HG02763 (cell line): Measurements from ENCODE around the gene TRIM71.
"Not testable (repeated sequence)": the region's sequence is repeated elsewhere in the genome, so short reads cannot be mapped to it uniquely, and the experiment has no call there.

Experiments
- ATAC-seq: cut with Tn5 transposase; IDR thresholded peaks from one replicate; pipeline ENCODE4 v1.9.1; 2021; ENCODE audit warnings: mild to moderate bottlenecking, moderate library complexity; ENCODE audit not compliant: unreplicated experiment

Gene TRIM71

DNA sequence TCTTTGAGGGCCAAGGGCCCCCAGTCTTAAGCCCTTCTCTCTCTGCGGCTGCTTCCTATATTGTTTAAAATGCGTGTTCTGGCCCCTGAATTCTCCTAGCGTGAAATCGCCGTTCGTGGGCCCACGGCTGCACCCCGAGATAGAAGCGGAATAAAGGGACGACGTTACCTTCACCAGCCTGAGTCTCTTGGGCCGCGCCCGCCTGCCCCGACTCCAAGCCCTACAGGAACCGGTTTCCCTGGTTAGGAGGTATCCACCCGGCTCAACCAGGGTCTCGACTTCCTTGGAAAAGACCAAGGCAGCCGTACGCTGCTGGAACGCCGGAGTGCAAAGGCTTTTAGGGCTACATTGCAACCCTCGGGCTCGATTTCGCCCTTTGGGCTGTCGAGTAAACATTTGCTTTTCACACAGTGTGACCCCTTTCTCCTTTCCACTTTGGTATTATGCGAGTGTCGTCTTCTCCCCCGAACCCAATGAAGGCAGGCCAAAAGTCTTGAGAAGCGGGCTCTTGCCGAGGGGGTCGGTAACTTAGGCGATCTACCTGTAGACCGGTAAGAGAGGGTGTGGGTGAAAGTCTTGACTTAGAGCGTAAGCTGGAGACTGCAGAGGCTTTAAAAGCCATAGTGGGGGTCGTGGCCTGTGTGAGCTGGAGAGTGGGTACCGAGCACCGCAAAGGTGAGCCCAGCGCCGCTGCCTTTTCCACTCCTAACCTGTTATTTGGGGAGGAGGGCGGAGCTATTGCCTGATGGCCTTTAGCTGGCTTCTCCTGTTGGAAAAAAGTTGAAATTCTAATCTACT is 2.0 kb downstream of the TRIM71 start:
- ATAC-seq: no peak

DNA sequence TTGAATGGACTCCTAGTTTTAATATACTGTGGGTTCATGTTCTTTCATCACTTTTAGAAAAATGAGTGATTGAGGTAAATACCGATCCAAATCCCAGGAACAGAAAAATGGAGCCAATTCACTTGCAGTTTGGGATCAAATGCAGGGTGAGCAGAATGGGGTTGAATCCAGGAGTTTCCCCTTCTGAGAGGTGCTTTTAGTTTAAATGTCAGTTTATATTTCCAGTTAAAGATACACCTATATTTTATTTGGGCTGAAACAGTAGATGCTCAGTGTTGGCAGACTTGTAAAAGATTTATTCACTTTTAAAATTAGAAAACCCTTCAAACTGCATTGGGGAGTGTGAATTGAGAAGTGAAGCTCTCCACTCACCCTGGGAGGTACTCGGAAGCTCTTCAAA is 2.6 kb downstream of the TRIM71 start:
- ATAC-seq: no peak

DNA sequence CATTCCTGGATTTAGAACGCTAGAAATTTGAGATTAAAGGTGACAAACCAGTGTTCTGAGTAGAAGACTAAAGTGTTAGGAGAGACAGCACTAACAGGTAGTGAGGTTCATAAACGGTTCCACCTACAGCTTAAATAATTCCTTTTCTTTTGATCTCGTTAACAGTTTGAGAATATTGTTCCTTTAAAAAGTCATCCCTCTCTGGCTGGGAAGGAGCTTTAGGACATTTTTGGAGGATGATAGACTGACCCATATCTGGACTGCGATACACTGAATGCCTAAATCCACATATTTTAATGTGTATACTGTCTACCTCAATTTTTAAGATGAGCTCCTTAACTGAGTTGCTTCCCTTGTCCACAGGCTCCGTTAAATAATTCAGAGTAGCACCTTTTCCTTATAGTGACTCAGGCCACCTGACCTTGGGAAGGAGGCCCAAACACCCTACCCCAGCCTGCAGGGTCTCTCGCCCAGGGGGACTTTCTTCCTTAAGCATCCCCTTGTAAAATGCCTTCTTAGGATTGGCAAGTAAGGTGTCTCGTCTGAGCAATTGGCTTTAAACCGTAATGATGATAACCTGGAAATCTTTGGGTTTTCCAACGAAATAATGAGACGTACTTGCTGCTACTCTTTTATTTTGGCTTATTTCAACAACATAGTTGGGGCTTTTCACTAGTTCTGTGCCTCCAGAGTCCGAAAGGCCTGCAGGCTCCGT is 3.3 kb downstream of the TRIM71 start:
- no peak for ATAC-seq

DNA sequence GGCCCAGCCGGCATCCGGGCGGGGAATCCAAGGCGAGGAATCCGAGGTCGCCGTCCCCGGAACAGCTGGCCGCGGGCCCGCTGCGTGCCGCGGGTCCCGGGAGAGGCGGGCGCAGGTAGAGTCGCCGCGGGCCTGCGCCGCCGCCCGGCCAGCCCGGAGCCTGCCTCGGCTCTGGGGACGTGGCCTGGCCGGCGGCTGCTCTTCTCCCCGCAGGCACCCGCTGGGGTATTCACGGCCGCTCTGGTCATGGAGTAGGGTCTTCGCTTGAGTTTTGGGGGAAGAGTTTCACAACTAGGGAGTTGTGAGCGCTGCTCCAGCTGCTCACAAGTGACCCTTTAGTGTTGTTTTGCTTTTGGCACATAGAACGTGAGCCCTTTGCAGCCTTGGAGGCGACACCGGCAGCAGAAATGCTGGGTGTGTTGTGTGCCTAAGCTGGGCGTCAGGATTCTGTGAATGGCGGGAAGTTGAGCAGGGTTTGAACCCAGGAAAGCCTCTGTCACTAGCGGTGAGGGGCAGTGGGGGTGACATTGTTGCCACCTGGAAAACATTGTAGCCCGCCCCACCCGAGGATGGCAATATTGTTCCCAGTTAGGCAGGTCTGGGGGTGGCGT is 4.0 kb downstream of the TRIM71 start:
- no peak for ATAC-seq

DNA sequence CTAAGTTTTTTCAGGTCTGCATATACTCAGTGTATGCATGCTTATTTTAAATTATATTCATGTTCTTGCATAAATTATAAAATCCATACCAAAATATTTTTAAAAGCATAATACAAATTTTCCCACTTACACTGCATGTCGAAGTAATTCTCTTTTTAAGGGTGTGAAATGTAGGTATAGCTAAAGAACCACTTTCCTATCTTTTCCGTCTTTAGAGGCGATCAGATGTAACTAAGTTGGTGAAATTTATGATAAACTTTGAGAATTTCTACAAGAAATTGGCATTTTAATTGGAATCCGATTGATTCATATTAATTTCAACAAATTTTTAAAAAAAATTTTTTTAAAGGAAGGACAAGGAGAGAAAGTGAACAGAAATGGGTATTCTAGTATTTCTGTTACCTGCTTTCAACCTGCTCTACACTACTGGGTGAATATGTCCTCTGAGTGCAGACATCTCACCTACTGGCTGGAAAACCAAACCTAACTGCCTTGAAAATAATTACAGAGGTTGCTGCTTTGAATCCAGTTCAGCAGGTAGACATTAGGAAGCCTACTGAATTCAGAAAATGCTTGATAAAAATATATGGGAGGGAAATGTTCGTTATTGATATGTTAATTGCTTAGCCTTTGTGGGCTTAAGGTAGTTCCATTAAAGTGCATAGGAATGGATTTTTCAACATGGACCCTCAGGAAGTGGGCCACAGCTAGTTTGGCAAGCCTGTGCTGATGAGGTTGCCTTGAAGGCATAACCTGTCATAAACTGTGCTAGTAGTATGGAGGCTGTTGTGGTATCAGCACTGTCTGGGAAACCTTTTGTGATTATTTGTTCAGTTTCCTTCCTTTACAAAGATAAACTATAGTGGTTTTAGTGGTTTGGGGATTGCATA is 5.1 kb downstream of the TRIM71 start:
- ATAC-seq: no peak

DNA sequence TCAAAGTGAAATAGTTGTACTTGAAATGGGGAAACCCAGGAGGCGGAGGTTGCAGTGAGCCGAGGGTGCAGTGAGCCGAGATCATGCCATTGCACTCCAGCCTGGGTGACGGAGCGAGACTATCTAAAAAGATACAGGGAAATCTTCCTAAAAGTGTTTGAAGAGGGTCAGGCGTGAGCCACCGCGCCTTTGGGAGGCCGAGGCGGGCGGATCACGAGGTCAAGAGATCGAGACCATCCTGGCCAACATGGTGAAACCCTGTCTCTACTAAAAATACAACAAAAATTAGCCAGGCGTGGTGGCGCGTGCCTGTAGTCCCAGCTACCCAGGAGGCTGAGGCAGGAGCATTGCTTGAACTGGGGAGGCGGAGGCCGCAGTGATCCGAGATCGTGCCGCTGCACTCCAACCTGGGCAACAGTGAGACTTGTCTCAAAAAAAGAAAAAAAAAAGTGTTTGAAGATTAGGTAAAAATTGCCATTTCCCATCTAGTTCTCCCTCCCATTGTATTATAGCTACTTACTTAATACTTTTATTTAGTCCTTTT is 5.9 kb downstream of the TRIM71 start:
- ATAC-seq: not testable (repeated sequence)

DNA sequence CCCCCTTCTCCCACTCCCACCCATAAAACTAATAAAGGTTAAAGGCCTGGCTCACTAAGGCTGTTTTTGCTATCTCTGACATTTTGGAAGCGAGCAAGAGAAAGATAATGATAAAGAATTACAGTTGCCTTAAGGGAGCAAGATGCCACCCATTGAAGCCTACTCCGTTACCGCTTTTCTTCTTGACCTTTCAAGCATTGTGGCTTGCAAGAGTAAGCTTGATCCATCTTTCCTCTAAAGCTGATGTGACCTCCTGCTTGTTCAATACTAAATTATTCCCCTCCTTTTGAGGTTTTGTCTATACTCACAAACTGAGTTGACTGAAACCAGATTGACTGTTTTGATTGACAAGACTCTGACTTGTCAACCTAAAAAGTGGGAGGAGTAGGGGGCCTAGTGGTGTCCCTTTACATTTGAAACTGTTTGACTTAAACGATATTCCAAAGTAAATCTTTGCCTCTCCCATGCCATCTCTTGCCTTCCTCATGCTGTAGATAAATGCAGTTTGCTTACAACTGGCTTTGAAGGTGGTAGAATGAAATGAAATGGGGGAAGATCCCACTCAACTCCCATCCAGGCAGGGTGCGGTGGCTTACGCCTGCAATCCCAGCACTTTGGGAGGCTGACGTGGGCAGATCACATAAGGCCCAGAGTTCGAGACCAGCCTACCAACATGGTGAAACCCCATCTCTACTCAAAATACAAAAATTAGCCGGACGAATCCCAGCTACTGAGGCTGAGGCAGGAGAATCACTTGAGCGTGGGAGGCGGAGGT is 8.0 kb downstream of the TRIM71 start:
- ATAC-seq: no peak

DNA sequence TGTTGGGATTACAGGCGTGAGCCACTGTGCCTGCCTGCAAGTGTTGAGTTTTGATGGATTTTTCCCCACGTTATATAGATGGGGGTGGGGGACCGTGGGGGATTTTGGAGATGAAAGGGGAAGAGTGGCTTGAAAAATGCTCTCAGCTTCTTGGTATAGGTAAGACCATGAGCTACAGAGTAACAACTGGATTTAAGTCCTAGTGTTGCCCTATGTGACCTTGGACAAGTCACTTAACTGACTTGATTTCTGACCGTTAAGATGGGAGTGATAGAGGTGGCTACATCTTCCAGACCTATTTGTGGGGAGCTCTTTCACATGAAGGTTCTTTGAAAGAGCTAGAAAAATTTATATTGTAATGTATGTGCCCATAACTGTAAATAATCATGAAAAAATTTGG is 13.3 kb downstream of the TRIM71 start:
- no peak for ATAC-seq

DNA sequence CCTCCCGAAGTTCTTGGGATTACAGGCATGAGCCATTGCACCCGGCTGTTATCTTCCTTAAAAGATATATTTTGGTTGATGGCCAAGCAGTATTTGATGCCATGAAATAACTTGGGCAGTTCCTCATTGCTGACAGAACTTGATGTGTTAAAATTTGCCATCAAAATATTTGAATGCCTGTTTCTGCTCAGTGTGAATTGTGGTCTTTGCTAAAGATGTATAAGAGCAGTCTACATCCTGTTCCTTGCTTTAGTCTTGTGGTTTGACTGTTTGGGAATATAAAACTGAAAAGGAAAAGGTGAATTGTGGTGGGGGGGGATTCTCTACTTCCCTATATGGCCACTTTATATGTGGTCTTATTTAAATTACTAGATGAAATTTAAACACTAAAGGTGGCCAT is 14.0 kb downstream of the TRIM71 start:
- no peak for ATAC-seq

DNA sequence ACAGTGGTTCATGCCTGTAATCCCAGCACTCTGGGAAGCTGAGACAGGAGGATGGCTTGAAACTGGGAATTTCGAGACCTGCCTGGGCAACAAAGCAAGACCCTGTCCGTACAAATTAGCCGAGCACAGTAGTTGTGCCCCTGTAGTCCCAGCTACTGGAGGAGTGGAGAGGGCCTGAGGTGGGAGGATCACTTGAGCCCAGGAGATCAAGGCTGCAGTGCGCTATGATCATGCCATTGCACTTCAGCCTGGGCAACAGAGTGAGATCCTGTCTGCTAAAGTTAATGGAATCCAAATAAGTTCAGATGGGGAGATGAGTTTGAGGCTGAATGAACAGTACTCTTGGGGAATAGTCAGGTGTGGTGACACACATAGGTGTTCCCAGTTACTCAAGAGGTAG is 14.4 kb downstream of the TRIM71 start:
- ATAC-seq: no peak

DNA sequence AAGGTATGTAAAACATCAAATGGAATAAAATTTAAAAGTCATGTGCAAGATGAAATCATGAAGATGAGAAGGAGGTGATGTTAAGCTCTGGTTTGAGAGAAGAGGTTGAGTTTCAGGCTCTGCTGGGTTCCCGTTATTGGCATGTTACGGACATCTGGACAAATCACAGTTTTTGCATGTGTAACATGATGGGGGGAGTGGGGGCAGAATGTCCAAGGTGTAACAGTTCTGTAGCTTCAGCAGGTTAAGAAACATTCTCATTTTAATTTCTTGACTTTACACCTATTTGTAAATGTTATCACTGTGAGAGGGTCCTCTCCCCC is 17.2 kb downstream of the TRIM71 start:
- ATAC-seq: no peak

DNA sequence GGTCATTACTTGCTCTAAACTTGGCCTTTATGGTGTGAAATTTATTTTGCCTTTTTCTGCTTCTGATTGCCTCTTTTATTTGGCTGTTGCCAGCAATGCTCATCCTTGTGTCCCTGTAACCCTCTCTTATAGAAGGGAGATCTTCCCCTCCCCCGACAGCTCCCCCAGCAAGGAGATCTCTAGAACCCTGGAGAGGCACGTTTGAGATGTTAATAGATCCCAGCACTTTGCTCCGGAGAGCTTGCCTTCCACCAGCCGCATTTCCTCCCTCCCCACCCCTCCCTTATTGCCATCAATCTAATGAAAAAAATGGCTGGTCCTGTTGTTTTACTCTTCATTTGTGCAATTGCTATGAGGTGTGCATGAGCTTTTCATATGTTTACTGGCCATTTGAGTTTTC is 18.2 kb downstream of the TRIM71 start:
- no peak for ATAC-seq

DNA sequence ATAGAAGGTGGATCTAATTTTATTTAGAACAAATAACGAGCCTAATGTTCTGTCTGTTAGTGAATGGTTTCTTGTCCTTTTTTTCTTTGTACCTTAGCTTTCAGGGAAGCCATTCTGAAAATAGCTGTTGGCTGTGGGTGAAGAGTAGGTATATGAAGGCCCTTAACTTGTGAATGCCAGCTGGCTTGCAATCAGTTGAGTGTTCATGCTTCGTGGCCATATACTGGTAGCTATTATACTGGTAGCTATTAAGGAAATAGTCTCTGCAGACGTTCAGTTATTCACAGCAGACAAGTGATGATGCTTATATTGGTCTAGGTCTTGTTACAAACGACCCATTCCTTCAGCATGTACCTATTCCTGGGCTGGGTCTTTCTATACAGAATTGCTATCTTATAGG is 18.8 kb downstream of the TRIM71 start:
- no peak for ATAC-seq

DNA sequence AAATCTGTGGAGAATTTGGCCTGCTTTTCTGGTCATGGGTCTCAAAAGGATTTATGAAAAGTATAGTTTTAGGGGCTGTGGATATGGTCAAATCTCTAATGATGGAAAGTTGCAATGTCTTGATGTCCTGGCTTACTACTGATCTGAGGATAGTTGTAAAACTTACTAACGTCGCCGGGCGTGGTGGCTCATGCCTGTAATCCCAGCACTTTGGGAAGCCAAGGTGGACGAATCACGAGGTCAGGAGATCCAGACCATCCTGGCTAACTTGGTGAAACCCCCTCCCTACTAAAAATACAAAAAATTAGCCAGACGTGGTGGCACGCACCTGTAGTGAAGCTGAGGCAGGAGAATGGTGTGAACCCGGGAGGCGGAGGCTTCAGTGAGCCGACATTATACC is 19.6 kb downstream of the TRIM71 start:
- no peak for ATAC-seq

DNA sequence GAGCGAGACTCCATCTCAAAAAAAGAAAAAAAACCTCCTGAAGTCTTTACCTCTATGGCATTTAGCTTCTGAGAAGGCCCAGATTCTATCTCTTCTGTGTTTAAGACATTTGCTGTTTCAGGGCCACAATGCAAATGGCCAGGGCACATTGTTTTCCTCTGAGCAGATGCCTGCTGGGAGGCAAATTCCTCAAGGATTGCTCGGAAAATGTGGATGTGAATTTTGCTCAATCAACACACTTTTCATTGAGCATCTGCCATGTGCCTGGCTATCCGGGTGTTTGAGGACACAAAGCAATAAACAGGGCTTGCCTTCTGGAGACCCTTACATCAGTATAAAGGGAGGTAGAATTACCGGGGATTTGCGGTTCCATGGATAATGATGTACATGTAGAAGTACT is 20.0 kb downstream of the TRIM71 start:
- ATAC-seq: no peak

DNA sequence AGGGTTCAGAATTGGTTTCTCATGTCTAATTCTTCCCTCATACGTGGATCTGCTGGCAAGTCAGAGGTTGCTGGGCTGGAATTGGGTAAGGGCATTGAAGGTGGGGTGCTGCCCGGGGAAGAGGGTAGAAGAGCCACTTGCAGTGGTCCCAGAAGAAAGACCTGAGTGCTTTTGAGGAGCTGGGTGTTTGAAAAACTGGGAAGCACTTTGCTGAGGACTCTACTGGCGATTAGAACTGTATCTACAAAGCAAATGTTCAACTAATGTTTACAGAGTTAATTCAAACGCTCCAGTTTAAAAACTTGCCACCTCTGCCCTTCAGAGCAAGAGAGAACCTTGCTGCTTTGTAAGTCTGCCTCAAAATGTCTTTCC is 21.9 kb downstream of the TRIM71 start:
- ATAC-seq: no peak

DNA sequence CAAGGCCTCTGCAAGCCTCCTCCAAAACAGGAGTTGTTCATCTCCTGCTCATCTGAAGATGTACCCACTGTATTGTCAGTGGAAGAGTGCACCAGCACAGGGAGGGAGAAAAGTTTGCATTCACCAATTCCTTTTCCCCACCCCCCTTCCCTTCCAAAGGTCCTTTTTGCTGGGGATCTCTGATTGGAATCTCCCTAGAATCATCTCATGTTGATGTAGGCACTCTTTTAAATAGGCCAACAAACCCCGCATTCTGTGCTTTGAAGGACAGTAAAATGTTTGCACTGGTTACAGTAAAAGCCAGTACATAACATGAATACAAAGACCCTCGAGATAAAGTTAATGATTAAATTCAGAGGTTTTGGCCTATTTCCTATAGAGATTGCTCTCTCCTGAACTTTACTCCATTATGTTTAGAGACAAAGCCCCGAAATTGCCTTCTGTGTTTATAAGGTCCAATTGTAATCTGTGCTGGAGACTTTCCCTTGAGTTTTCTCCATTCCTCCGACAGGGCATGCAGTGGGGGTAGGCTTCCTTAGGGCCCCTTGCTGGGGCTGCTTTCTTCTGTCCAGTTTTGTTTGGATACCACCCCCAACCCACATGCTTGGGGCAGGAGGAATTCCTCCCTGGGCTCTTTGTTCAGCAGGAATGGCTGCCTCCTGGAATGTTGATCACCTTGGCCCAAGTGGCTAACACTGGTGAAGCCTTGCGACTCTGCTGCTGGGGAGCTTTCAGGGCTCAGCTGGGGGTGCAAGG is 22.5 kb downstream of the TRIM71 start:
- no peak for ATAC-seq

DNA sequence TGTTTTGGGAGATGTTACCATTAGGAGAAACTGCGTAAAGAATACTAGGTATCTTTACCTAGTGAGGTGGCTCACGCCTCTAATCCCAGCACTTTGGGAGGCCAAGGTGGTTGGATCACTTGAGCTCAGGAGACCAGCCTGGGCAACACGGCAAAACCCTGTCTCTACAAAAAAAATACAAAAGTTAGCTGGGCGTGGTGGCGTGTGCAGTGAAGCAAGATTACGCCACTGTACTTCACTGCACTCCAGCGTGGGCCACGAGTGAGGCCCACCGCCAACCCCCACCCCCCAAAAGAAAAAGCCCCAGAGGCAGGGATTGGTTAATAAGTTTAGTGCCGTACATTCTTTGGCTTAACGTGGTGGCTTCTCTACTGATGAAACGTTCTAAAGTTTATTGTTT is 23.5 kb downstream of the TRIM71 start:
- ATAC-seq: no peak

DNA sequence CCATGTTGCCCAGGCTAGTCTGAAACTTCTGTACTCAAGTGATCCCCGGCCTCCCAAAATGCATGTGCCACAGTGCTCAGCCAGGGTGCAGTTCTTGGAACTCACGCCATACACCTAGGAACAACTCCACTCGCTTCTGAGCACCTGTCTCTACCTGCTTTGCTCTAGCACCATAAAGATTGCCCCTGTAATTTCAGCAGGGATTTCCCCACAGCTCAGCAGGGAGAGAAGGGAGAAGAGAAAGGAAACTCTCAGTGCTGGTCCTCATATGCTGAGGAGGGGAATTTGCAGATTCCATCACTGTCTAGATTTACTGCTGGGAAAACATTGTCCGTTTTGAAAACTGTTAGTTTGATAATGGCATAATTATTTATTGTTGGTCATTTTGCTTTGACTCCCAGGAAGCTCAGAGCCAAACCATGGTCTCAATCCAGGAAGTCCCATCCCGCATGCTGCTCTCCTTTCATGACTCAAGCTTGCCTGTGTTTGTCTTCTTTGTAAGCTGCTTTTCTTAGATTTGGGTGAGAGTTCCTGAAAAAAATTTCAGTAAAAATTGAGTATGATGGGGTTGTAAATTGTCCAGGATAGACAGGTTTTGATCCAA is 24.2 kb downstream of the TRIM71 start:
- no peak for ATAC-seq
